Astrocyte (in vitro differentiated cells and primary cell): ENCODE results near the gene MTERF4.

Source experiments
- CTCF ChIP-seq: IDR thresholded peaks from 2 replicates; pipeline ENCODE4 v1.5.1; 2011; ENCODE audit warnings: low read depth, mild to moderate bottlenecking, inconsistent platforms, low read length, moderate library complexity; ENCODE audit not compliant: insufficient read depth
- EZH2 ChIP-seq: IDR thresholded peaks from 2 replicates; pipeline ENCODE4 v1.6.1; 2012; ENCODE audit warnings: mild to moderate bottlenecking, low read length, inconsistent platforms; ENCODE audit not compliant: insufficient read depth

DNA sequence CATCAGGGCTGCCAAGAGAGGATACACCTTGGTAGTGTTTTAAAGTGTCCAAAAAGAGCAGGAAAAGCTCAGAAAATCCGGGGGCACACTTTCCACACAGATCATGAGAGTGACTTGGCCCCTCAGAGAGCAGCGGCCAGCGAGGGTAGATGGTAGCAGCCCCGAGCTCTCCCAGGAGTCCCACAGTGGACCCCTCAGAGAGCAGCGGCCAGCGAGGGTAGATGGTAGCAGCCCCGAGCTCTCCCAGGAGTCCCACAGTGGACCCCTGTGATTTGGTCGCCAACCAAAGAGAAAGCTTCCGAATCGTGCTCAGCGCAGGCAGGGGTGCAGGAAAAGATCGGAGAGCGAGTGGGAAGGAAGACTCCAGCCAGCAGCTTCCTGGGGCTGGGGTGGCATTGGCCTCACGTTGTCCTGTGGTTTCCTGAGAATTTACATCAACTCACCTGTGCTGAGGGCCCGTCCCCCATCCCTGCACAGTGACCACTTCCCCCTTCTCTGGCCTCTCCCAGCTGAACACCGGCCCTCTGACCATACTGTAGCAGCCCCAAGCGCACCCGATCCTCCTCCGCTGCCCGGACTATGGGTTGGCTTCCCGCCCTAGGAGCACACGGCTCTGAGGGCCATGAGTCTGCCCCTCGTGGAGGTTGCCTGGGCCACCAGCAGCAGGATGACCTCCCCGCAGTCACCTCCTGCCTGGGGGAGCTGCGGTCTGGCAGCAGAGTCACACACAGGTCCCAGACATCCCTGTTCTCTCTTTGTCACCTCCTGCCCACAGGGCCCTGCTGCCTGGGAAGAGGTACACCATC, 33.7 kb downstream of the MTERF4 start:
- TF ChIP-seq CTCF (no peak), EZH2 (no peak)
